HG03175 (cell line): ENCODE results near the gene TULP1.
"Not testable (repeated sequence)": the region's sequence is repeated elsewhere in the genome, so short reads cannot be mapped to it uniquely, and the experiment has no call there.

Experiments used
- ATAC-seq: cut with Tn5 transposase; IDR thresholded peaks from one replicate; pipeline ENCODE4 v1.9.1; 2021; ENCODE audit warnings: mild to moderate bottlenecking, moderate library complexity; ENCODE audit not compliant: unreplicated experiment

The TULP1 gene

DNA sequence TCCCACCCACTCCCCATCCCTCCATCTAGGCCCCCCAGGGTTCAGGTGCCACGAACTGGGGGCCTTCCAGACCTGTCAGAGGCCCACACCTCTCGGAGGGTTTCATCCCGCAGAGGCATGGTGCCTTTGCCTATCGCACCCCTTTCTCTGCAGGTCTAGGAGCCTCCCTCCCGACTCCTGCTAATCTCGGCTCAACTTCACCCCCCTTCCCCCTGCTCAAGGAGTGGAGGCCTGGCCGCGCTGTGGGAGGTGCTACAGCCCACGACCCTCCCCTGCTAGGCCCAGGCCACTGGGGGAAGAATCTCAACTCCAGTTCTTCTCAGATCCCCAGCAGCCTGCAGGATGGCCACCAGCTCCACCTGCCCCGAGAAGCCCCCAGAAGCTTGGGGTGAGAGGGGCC lies at the start of gene TULP1:
Gene TULP1 (minus strand): TSS at position 157 of the 400 bp plus-strand sequence. CDS start 38 bp downstream, at position 119.
- no peak for ATAC-seq

GRCh38 chr6:35562060-35562459 lies 49.4 kb upstream of the TULP1 start:
- ATAC-seq, result no peak

- ATAC-seq, result no peak
These were observed 48.4 kb upstream of the TULP1 start for GRCh38 chr6:35561113-35561512.

GRCh38 chr6:35558571-35558970 lies 45.9 kb upstream of the TULP1 start:
- no peak for ATAC-seq

DNA sequence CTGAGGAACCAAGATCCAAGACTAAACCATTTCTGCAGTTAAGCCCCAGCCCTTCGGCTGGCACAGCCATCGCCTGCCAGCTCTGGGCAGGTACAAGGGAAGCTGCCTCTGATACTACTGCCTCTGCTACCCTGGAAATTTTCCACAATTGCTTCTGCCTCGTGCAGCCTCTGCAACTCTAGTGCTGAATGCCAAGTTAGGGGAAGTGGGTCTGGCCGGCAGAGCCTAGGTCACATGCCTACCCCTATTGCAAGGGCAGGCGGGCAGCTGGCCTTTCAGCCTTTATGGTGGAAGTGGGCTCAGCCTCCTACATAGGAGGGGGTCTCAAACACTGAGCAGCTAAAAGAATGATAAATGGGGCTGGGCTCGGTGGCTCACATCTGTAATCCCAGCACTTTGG lies 44.5 kb upstream of the TULP1 start:
- no peak for ATAC-seq

DNA sequence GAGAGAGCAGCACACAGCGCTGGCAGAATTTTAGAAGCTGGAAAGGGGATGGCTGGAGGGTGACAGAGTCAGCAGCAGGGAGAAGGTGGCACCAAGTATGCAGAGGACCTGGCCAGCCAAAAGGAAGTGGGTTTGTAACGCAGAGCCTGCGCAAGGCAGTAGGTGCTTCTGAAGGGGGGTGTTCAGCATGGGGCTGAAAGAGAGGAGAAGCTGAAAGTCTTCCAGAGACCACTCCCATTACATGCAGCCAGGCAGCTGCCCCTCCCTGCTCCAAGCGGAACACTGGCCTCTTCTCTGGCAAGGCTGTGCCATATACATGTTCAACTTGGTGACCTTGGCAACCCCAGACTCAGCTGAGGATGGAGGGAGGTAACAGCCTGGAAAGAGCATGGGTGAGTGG lies 42.1 kb upstream of the TULP1 start:
- no peak for ATAC-seq

- no peak for ATAC-seq
These were observed 40.6 kb upstream of the TULP1 start for GRCh38 chr6:35553315-35553714.

DNA sequence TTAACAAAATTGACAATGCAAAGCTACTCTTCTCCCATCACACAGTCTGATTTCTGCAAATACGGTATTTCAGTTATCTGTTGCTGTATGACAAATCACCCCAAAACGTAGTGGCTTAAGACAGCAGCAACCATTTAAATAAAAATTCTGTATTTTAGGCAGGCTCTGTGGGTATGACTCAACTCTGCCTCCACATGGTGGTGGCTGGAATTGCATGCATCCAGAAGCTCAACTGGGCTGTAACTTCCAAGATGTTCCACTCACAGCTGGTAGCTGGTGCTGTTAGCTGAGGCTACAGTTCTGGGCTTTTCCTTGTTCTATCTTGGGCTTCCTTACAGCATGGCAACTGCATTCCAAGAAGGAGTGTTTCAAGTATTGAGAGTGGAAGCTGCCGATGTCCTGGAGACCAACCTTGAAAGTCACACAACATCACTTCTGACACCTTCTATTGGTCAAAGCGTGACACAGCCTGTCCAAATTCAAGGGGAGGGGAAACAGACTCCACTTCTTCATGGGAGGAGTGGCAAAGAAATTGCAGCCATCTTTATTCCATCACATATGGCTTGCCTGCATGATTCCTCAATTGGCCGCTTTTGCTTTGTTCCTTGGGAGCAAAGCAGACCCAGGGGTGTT lies 39.7 kb upstream of the TULP1 start:
- no peak for ATAC-seq

DNA sequence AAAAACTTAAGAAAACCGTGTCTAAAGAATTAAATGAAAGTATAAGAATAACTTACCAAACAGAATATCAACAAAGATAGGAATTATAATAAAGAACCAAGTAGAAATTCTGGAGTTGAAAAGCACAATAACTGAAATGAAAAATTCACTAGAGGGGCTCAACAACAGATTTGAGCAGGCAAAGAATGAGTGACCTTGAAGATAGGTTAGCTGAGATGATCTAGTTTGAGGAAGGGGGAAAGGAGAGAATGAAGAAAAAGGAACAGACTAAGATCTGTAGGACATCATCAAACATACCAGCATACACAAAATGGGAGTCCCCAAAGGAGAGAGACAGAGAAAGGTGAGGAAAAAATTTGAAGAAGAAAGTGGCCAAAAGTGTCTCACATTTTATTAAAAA lies 37.7 kb upstream of the TULP1 start:
- no peak for ATAC-seq

DNA sequence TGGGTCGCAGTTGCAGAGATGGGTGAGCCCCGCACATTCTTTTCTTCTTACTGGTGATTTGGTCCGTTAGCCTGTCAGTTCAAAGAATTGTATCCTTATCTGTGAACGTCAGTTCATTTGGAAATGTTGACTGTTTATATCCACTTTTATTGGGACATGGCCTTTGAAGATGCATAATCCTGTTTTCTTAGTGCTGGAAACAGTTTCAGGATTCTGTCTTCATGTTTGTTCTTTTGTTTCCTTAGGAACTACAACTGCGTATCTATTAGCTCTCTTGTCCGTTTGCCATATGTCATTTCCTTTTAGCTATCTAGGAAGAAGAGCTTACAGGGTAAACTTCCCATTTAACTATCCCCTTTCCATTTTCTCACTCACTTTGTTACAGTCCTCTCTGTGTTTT lies 35.0 kb upstream of the TULP1 start:
- no peak for ATAC-seq

GRCh38 chr6:35544769-35545361 lies 32.2 kb upstream of the TULP1 start:
- ATAC-seq, result no peak

- ATAC-seq, result no peak
These were observed 30.9 kb upstream of the TULP1 start for GRCh38 chr6:35543459-35544193.

DNA sequence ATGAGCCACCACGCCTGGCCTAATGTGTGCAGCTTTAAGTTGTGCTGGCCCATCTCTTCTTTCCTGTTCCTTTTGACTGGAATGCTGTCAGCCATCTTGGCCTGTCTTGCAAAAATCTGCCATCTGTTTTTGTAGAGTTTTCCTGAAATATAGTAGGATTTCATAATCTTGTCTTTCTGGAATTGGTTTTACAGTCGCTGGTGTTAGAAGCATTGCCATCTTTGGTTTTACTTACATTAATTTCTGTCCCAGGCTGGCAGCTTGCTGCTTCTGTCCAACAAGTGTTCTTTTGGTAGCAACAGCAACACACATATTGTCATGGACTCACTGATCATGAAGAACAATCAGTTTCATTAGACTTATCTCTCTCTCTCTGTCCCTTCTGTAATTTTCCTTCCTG lies 29.1 kb upstream of the TULP1 start:
- ATAC-seq, result no peak

GRCh38 chr6:35539223-35539622 lies 26.5 kb upstream of the TULP1 start:
- no peak for ATAC-seq

GRCh38 chr6:35535847-35536246 lies 23.2 kb upstream of the TULP1 start:
- ATAC-seq, result not testable (repeated sequence)

GRCh38 chr6:35534407-35535170 lies 21.9 kb upstream of the TULP1 start:
- no peak for ATAC-seq

DNA sequence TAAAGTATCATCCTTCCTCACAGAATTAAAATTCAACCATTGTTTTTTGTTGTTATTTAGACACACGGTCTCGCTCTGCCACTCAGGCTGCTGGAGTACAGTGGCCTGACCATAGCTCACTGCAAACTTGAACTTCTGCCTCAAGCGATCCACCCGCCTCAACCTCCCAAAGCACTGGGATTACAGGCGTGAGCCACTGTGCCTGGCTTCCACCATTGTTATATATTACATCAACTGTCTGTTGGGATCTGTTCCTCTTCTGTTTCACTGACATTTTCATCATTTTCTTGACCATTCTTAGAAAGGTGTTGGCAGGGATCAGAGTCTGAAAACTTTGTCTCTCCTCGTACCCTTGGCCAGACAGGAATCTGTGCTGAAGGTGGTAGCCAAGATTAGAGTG lies 21.3 kb upstream of the TULP1 start:
- ATAC-seq, result no peak

- ATAC-seq, result no peak
These were observed 19.4 kb upstream of the TULP1 start for GRCh38 chr6:35532126-35532525.

DNA sequence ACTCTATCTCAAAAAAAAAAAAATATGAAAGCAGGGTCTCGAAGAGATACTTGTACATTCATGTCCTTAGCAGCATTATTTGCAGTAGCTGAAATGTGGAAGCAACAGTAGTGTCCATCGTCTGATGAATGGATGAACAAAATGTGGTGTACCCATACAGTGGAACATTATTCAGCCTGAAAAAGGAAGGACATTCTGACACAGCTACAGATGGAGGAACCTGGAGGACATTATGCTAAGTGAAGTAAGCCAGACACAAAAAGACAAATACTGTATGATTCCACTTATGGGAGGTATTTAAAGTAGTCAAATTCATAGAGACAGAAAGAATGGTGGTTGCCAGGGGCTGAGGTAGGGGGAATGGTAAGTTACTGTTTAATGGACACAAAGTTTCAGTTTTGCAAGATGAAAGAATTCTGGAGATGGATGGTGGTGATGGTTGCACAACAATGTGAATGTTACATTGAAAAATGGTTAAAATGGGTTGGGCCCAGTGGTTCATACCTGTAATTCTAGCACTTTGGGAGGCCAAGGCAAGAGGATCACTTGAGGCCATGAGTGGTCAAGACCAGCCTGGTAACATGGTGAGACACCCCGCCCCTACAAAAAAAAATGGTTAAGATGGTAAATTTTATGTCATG lies 11.8 kb upstream of the TULP1 start:
- no peak for ATAC-seq

- ATAC-seq, result no peak
These were observed 10.3 kb upstream of the TULP1 start for GRCh38 chr6:35522660-35523658.
